Measurements from ENCODE around the gene NELL1. TPM values are rescaled to one million over a fixed set of nuclear protein-coding genes. Genes with fewer than 3 reads are reported as not detected.

Gene NELL1
- total RNA-seq, 1 experiment from 2014 or later = not detected

DNA sequence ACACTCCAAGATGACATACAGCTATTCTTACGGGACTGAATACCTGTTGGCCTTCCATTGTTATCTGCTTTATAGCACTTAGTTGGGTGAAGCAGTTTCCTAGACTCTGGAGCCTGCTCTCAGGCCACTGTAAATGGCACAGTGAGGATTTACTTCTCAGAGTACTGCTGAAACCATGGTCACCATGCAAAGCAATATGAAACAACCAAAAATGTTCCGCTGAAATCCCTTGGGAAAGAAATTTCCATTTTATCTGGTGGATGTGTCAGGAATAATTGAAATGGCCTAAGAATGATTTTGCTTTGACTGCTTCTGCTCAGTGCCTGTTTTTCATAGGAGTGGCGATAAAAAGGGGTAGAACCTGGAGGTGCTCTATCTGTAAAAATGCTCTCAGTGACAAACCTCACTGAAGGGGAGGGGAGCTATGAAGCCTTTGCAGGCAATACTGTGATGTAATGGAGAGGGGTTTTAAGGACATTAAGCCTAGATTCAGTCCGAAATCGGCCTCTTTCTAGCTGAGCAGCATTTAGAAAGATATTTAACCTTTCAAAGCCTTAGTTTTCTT lies 871.9 kb downstream of the NELL1 start:
- H3K9me3 ChIP-seq (ENCODE audit: low read length) = no peaks in the 10 kb centered on the region
- H3K27ac ChIP-seq (ENCODE audit: low read length) = no peak overlapping the region
- no peaks in the 10 kb centered on the region for H3K36me3 ChIP-seq (ENCODE audit: low read depth, low read length)
- H3K79me2 ChIP-seq (ENCODE audit: low read length) = no peaks in the 10 kb centered on the region
- H3K27me3 ChIP-seq (ENCODE audit: low read length) = no peaks in the 10 kb centered on the region
- DNase-seq (no peak), ATAC-seq (no peak)
- TF ChIP-seq EZH2 (IDR thresholded peaks at IDR 0.05; ENCODE audit: low read length, unreplicated experiment) (no peak), EZH2phosphoT487 (IDR thresholded peaks at IDR 0.05; ENCODE audit: borderline replicate concordance, low read length) (no peak)
- TF ChIP-seq, protein P1, sequence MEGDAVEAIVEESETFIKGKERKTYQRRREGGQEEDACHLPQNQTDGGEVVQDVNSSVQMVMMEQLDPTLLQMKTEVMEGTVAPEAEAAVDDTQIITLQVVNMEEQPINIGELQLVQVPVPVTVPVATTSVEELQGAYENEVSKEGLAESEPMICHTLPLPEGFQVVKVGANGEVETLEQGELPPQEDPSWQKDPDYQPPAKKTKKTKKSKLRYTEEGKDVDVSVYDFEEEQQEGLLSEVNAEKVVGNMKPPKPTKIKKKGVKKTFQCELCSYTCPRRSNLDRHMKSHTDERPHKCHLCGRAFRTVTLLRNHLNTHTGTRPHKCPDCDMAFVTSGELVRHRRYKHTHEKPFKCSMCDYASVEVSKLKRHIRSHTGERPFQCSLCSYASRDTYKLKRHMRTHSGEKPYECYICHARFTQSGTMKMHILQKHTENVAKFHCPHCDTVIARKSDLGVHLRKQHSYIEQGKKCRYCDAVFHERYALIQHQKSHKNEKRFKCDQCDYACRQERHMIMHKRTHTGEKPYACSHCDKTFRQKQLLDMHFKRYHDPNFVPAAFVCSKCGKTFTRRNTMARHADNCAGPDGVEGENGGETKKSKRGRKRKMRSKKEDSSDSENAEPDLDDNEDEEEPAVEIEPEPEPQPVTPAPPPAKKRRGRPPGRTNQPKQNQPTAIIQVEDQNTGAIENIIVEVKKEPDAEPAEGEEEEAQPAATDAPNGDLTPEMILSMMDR (conservative IDR thresholded peaks at IDR 0.05; ENCODE audit: low read depth, low read length) = no peak
- H3K9ac ChIP-seq (ENCODE audit: low read length) = no peak overlapping the region
- no peaks in the 10 kb centered on the region for H3K9me2 ChIP-seq (replicated peaks; ENCODE audit: low read length)
- no peaks in the 10 kb centered on the region for H3F3A ChIP-seq (ENCODE audit: low read length, unreplicated experiment)
- ChIA-PET CTCF (no interaction called here), POLR2A (ENCODE audit: unreplicated experiment) (no interaction called here)
- intact Hi-C loops (cut with micrococcal nuclease) = no loop called here
- no TSS peak for BruUV-seq (replicated peaks)
- H4K20me1 ChIP-seq (ENCODE audit: low read length) = no peaks in the 10 kb centered on the region
- H2AFZ ChIP-seq (ENCODE audit: low read length) = no peak overlapping the region
- no peaks in the 10 kb centered on the region for H3K4me1 ChIP-seq (ENCODE audit: insufficient read depth, low read length)
- H3K4me2 ChIP-seq (ENCODE audit: low read length) = no peak overlapping the region
- H3K4me3 ChIP-seq (ENCODE audit: low read length) = no peak overlapping the region

DNA sequence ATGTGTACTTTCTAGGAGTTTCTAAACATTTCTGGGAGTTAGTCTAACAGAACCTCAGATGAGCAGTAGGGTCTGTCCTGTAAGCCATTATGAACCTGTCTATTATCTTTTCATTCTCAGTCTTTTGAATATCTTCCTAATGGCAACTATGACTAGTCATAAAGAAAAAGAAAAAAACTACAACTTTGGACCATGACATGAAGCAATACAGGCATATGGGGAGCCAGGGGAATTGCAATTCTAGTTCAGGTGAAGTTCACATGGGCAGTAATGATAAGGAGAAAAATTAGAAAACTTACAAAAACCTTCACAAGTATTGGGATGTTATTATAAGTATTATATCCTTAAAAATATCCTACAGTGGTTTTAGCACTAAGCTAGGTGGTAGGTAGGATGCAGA lies 874.5 kb downstream of the NELL1 start:
- Histone ChIP-seq H3K9ac (ENCODE audit: low read length) (no peak overlapping the region), H3K79me2 (ENCODE audit: low read length) (no peaks in the 10 kb centered on the region), H3K9me2 (replicated peaks; ENCODE audit: low read length) (no peaks in the 10 kb centered on the region), H3K27ac (ENCODE audit: low read length) (no peak overlapping the region), H3K9me3 (ENCODE audit: low read length) (no peaks in the 10 kb centered on the region), H3K4me2 (ENCODE audit: low read length) (no peak overlapping the region), H4K20me1 (ENCODE audit: low read length) (no peaks in the 10 kb centered on the region), H2AFZ (ENCODE audit: low read length) (no peak overlapping the region), H3K4me1 (ENCODE audit: insufficient read depth, low read length) (no peaks in the 10 kb centered on the region), H3K36me3 (ENCODE audit: low read depth, low read length) (no peaks in the 10 kb centered on the region), H3K4me3 (ENCODE audit: low read length) (no peak overlapping the region), H3K27me3 (ENCODE audit: low read length) (no peaks in the 10 kb centered on the region), H3F3A (ENCODE audit: low read length, unreplicated experiment) (no peaks in the 10 kb centered on the region)
- POLR2A ChIA-PET (ENCODE audit: unreplicated experiment) = no interaction called here
- no TSS peak for BruUV-seq (replicated peaks)
- intact Hi-C loops (cut with micrococcal nuclease) = no loop called here
- no peak for ATAC-seq
- DNase-seq = no peak
- no peak for TF ChIP-seq EZH2 (IDR thresholded peaks at IDR 0.05; ENCODE audit: low read length, unreplicated experiment)
- TF ChIP-seq, protein P1 (conservative IDR thresholded peaks at IDR 0.05; ENCODE audit: low read depth, low read length) = no peak
- no peak for TF ChIP-seq EZH2phosphoT487 (IDR thresholded peaks at IDR 0.05; ENCODE audit: borderline replicate concordance, low read length)
- CTCF ChIA-PET = no interaction called here

DNA sequence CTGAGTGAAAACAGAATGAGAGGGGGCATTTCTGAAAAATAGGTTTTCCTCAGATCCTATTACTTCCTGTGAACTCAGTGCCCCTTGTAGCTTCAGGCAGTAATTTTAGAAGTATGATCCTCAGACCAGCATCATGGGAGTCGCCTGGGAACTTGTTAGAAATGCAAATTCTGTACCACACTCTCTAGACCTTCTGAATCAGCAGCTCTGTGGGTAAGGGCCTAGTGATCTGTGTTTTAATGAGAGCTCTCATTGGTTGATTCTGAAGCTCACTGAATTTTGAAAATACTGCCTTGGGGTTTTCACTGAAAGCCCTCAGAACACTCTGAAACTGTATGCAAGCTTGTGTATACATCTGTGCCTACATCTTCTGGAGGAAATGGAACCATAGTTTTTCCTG lies 876.3 kb downstream of the NELL1 start:
- intact Hi-C loops (cut with micrococcal nuclease) = no loop called here
- ChIA-PET CTCF (no interaction called here), POLR2A (ENCODE audit: unreplicated experiment) (no interaction called here)
- no peak overlapping the region for H3K27ac ChIP-seq (ENCODE audit: low read length)
- H3K27me3 ChIP-seq (ENCODE audit: low read length) = no peaks in the 10 kb centered on the region
- no peaks in the 10 kb centered on the region for H4K20me1 ChIP-seq (ENCODE audit: low read length)
- no peaks in the 10 kb centered on the region for H3F3A ChIP-seq (ENCODE audit: low read length, unreplicated experiment)
- no peak overlapping the region for H2AFZ ChIP-seq (ENCODE audit: low read length)
- H3K9me2 ChIP-seq (replicated peaks; ENCODE audit: low read length) = no peaks in the 10 kb centered on the region
- no peak overlapping the region for H3K9ac ChIP-seq (ENCODE audit: low read length)
- TF ChIP-seq EZH2 (IDR thresholded peaks at IDR 0.05; ENCODE audit: low read length, unreplicated experiment) = no peak
- TF ChIP-seq, protein P1 (conservative IDR thresholded peaks at IDR 0.05; ENCODE audit: low read depth, low read length) = no peak
- TF ChIP-seq EZH2phosphoT487 (IDR thresholded peaks at IDR 0.05; ENCODE audit: borderline replicate concordance, low read length) = no peak
- no peak overlapping the region for H3K4me3 ChIP-seq (ENCODE audit: low read length)
- ATAC-seq = no peak
- H3K4me1 ChIP-seq (ENCODE audit: insufficient read depth, low read length) = no peaks in the 10 kb centered on the region
- no peak for DNase-seq
- H3K9me3 ChIP-seq (ENCODE audit: low read length) = 0 out of 2 replicates have a peak, but pooled peaks cover 3% of the 10 kb centered on the region
- no peaks in the 10 kb centered on the region for H3K36me3 ChIP-seq (ENCODE audit: low read depth, low read length)
- BruUV-seq (replicated peaks) = no TSS peak
- no peaks in the 10 kb centered on the region for H3K79me2 ChIP-seq (ENCODE audit: low read length)
- H3K4me2 ChIP-seq (ENCODE audit: low read length) = no peak overlapping the region
